Fibroblast of lung (primary cell): Measurements from ENCODE around the gene RFNG. TPM values are rescaled to one million over a fixed set of nuclear protein-coding genes. Genes with fewer than 3 reads are reported as not detected.
A peak's percentile ranks its signal among the peaks of the same experiment; 100 is the strongest.

Experiments
- DNase-seq, 2 donors: peaks; one replicate each; pipeline versions ENCODE4 v3.0.0 to v3.0.0-alpha.2; 2010; ENCODE audit warnings: low read depth in 2 of 2
- H2AFZ ChIP-seq: 2 replicates; pipeline ENCODE4 v1.5.1; 2012; ENCODE audit warnings: low read length, control low read depth, inconsistent platforms
- H3K27ac ChIP-seq: 2 replicates; pipeline ENCODE4 v1.5.1; 2011; ENCODE audit warnings: low read length, control low read depth; ENCODE audit not compliant: insufficient read depth
- H3K27me3 ChIP-seq: 2 replicates; pipeline ENCODE4 v1.5.1; 2011; ENCODE audit warnings: mild to moderate bottlenecking, low read length; ENCODE audit not compliant: control insufficient read depth, insufficient read depth
- H3K36me3 ChIP-seq: 2 replicates; pipeline ENCODE4 v1.5.1; 2011; ENCODE audit warnings: low read length; ENCODE audit not compliant: control insufficient read depth, insufficient read depth
- H3K4me1 ChIP-seq: 2 replicates; pipeline ENCODE4 v1.5.1; 2011; ENCODE audit warnings: low read length; ENCODE audit not compliant: control insufficient read depth, insufficient read depth; ENCODE audit errors: extremely low read depth
- H3K4me2 ChIP-seq: 2 replicates; pipeline ENCODE4 v1.5.1; 2011; ENCODE audit warnings: low read length, control low read depth; ENCODE audit not compliant: insufficient read depth; ENCODE audit errors: extremely low read depth
- H3K4me3 ChIP-seq, 4 experiments: fragments of 200-600 bp in 1 of 4; sonication (generic) in 1 of 4; replicated peaks in 1 of 4; 2 replicates each; pipeline ENCODE4 v1.5.1; 2011 to 2016; ENCODE audit warnings: low read length in 4 of 4, low read depth in 3 of 4, mild to moderate bottlenecking in 3 of 4, control low read depth in 2 of 4, inconsistent platforms in 1 of 4, mixed read lengths in 1 of 4; ENCODE audit not compliant: insufficient read depth in 1 of 4; ENCODE audit errors: control extremely low read depth in 1 of 4
- H3K79me2 ChIP-seq: 2 replicates; pipeline ENCODE4 v1.5.1; 2012; ENCODE audit warnings: mild to moderate bottlenecking, low read length, inconsistent platforms; ENCODE audit not compliant: control insufficient read depth, insufficient read depth
- H3K9ac ChIP-seq: 2 replicates; pipeline ENCODE4 v1.5.1; 2011; ENCODE audit warnings: mild to moderate bottlenecking, low read length, control low read depth; ENCODE audit not compliant: insufficient read depth
- H3K9me3 ChIP-seq: 2 replicates; pipeline ENCODE4 v1.5.1; 2012; ENCODE audit warnings: low read depth, low read length; ENCODE audit not compliant: control insufficient read depth, insufficient read depth
- H4K20me1 ChIP-seq: 2 replicates; pipeline ENCODE4 v1.5.1; 2011; ENCODE audit warnings: low read length; ENCODE audit not compliant: control insufficient read depth, insufficient read depth; ENCODE audit errors: extremely low read depth
- CTCF ChIP-seq, 2 donors: IDR thresholded peaks in 1 of 2; conservative IDR thresholded peaks in 1 of 2; 1 replicate in 1 of 2; 2 replicates in 1 of 2; pipeline ENCODE4 v1.5.1; 2011 to 2012; ENCODE audit warnings: low read length in 2 of 2, control low read depth in 1 of 2, inconsistent platforms in 1 of 2, low read depth in 1 of 2, mild to moderate bottlenecking in 1 of 2
- EZH2 ChIP-seq: IDR thresholded peaks from 2 replicates; pipeline ENCODE4 v1.5.1; 2012; ENCODE audit warnings: low read length, control low read depth, mild to moderate bottlenecking; ENCODE audit errors: missing control alignments
- polyA plus RNA-seq, 2 donors: library from polyadenylated mRNA; depleted of rRNA in 1 of 2; stranded (reverse) in 1 of 2; unstranded in 1 of 2; fragments of >200 nt; gene quantifications; 2 replicates each; pipeline ENCODE4 v1.2.1, GENCODE V29; 2011 to 2012; ENCODE audit warnings: missing spikeins in 1 of 2
- total RNA-seq: library from RNA; depleted of rRNA; stranded (reverse); fragments of >200 nt; gene quantifications from 2 replicates; pipeline ENCODE4 v1.2.1, GENCODE V29; 2014

Gene RFNG
- total and polyA plus RNA-seq, 2 donors (not counting 1 experiment from before 2014, with no cell fraction given), result 14.5 to 48.9 TPM

- peak overlapping the region; percentile 50 for H3K27ac ChIP-seq
- no peak for DNase-seq
- H3K4me1 ChIP-seq, result peaks cover 7% of the 10 kb centered on the region
- H3K4me2 ChIP-seq, result peak overlapping the region; percentile 62
- H3K27me3 ChIP-seq, result no peaks in the 10 kb centered on the region
- H3K79me2 ChIP-seq, result peaks cover 21% of the 10 kb centered on the region
- H3K9me3 ChIP-seq, result no peaks in the 10 kb centered on the region
- H3K4me3 ChIP-seq, result peak overlapping the region; percentile 47 to 85 (median 71)
- H2AFZ ChIP-seq, result peak overlapping the region; percentile 23
- peak overlapping the region; percentile 70 for H3K9ac ChIP-seq
- H3K36me3 ChIP-seq, result peaks cover 40% of the 10 kb centered on the region
- TF ChIP-seq EZH2, result no peak
- TF ChIP-seq CTCF (conservative IDR thresholded peaks at IDR 0.05 in 1 of 2, IDR thresholded peaks at IDR 0.05 in 1 of 2; ENCODE audit: low read depth in 1 of 2, low read length in 2 of 2), result no peak
- H4K20me1 ChIP-seq, result no peaks in the 10 kb centered on the region
These were observed 610 bp downstream of the RFNG start for GRCh38 chr17:82050761-82051641.

- Histone ChIP-seq H3K4me2 (peak overlapping the region; percentile 62), H3K36me3 (peaks cover 36% of the 10 kb centered on the region), H3K4me1 (peaks cover 7% of the 10 kb centered on the region), H3K27me3 (no peaks in the 10 kb centered on the region), H3K79me2 (peaks cover 21% of the 10 kb centered on the region), H3K27ac (peak overlapping the region; percentile 50), H2AFZ (no peak overlapping the region), H4K20me1 (no peaks in the 10 kb centered on the region), H3K9me3 (no peaks in the 10 kb centered on the region), H3K4me3 (peak overlapping the region; percentile 47 to 85 (median 71)), H3K9ac (no peak overlapping the region)
- TF ChIP-seq EZH2 (no peak), CTCF (conservative IDR thresholded peaks at IDR 0.05 in 1 of 2, IDR thresholded peaks at IDR 0.05 in 1 of 2; ENCODE audit: low read depth in 1 of 2, low read length in 2 of 2) (no peak)
- no peak for DNase-seq
These were observed 1.4 kb downstream of the RFNG start for GRCh38 chr17:82050152-82050760.

GRCh38 chr17:82049521-82049971 is 2.1 kb downstream of the RFNG start:
- H3K36me3 ChIP-seq, result peaks cover 29% of the 10 kb centered on the region
- H3K79me2 ChIP-seq, result peaks cover 21% of the 10 kb centered on the region
- peaks cover 7% of the 10 kb centered on the region for H3K4me1 ChIP-seq
- H3K27ac ChIP-seq, result no peak overlapping the region
- no peak for TF ChIP-seq CTCF (conservative IDR thresholded peaks at IDR 0.05 in 1 of 2, IDR thresholded peaks at IDR 0.05 in 1 of 2; ENCODE audit: low read depth in 1 of 2, low read length in 2 of 2)
- TF ChIP-seq EZH2, result no peak
- H3K9me3 ChIP-seq, result no peaks in the 10 kb centered on the region
- H3K4me3 ChIP-seq, result no peak overlapping the region
- H2AFZ ChIP-seq, result no peak overlapping the region
- H3K9ac ChIP-seq, result no peak overlapping the region
- DNase-seq, result no peak
- no peaks in the 10 kb centered on the region for H4K20me1 ChIP-seq
- no peaks in the 10 kb centered on the region for H3K27me3 ChIP-seq
- no peak overlapping the region for H3K4me2 ChIP-seq
